ENCODE data around the gene HOXD3.
A peak's percentile ranks its signal among the peaks of the same experiment; 100 is the strongest.

Gene HOXD3

GRCh38 chr2:176117823-176118371 is 39.2 kb upstream of the HOXD3 start:
- Histone ChIP-seq H3K27me3 (ENCODE audit: insufficient read depth, low read depth) (no peaks in the 10 kb centered on the region), H3K27ac (no peak overlapping the region), H3K9ac (no peak overlapping the region), H3K4me3 (IDR thresholded peaks at IDR 0.05; ENCODE audit: insufficient read depth, low read depth, low read length) (no peak overlapping the region), H4K20me1 (ENCODE audit: insufficient read depth) (no peaks in the 10 kb centered on the region), H3K36me3 (ENCODE audit: insufficient read depth) (no peaks in the 10 kb centered on the region), H3K4me2 (no peak overlapping the region), H2AFZ (ENCODE audit: low read depth) (peak overlapping the region; percentile 31; the same call in 1 of the 2 replicates), H3K4me1 (ENCODE audit: low read depth, poor library complexity, severe bottlenecking) (no peaks in the 10 kb centered on the region), H3K79me2 (ENCODE audit: insufficient read depth, low read depth) (no peaks in the 10 kb centered on the region)
- no peak for TF ChIP-seq CTCF (conservative IDR thresholded peaks at IDR 0.05; ENCODE audit: low read depth, low read length)

DNA sequence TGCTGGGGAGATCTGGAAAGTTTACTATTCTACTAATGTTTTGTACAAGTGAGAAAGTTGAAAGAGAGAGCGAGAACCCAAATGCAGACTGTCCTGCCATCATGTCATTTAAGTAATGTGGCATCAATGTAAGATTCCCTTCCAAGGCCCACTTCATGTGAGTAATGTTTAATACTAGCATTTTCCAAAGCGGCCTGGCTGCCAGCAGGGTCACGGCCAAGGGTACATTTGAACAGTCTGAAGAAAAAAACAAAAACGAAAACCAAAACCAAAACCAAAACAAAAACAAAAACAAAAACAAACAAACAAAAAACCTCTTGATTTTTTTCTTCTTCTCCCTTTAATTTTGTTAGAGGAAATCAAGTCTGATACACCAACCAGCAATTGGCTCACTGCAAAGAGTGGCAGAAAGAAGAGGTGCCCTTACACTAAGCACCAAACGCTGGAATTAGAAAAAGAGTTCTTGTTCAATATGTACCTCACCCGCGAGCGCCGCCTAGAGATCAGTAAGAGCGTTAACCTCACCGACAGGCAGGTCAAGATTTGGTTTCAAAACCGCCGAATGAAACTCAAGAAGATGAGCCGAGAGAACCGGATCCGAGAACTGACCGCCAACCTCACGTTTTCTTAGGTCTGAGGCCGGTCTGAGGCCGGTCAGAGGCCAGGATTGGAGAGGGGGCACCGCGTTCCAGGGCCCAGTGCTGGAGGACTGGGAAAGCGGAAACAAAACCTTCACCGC is 38.3 kb upstream of the HOXD3 start:
- no peak overlapping the region for H3K4me3 ChIP-seq (IDR thresholded peaks at IDR 0.05; ENCODE audit: insufficient read depth, low read depth, low read length)
- H3K4me2 ChIP-seq, result peak overlapping the region; percentile 36; the same call in 1 of the 2 replicates
- H2AFZ ChIP-seq (ENCODE audit: low read depth), result peak overlapping the region; percentile 31
- H3K36me3 ChIP-seq (ENCODE audit: insufficient read depth), result no peaks in the 10 kb centered on the region
- H3K79me2 ChIP-seq (ENCODE audit: insufficient read depth, low read depth), result no peaks in the 10 kb centered on the region
- H3K27ac ChIP-seq, result no peak overlapping the region
- H4K20me1 ChIP-seq (ENCODE audit: insufficient read depth), result no peaks in the 10 kb centered on the region
- no peak overlapping the region for H3K9ac ChIP-seq
- TF ChIP-seq CTCF (conservative IDR thresholded peaks at IDR 0.05; ENCODE audit: low read depth, low read length), result peak; percentile 62
- no peaks in the 10 kb centered on the region for H3K27me3 ChIP-seq (ENCODE audit: insufficient read depth, low read depth)
- H3K4me1 ChIP-seq (ENCODE audit: low read depth, poor library complexity, severe bottlenecking), result no peaks in the 10 kb centered on the region

DNA sequence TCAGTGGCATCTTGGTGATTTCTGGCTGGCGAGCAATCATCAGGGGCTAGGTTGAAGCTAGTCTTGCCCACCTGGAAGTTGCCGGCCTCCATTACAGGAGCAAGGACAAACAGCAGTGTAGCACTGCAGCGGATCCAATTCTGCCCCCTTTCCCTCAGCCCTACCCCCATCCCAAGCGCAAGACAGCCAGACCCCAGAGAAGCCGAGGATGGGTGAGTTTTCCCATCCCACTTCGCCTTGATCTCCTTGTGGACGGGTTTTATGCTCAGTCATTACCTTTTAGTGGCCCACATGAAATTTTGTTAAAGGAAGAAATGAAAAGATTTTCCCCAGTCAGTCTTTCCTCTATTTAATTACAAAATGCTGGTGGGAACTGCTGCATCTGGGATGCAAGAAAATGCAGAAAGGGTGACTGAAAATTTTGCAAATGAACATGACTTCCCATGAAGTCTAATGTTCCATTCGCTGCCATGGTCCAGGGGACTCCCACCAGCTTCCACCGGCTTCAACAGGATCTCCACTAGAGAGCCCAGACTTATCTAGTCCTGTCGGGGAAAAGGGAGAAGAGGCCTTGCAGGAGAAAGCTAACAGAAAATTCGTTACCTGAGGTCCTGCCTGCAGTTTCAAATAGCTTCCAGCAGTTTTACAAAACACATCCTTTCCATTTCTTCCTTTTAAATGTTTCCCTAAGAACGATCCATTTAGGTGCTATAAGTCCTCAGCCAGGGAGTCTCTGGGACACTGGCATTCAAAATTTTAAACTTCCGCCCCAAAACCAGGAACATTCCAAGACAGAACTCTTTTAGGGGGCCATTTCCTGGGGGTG is 36.5 kb upstream of the HOXD3 start:
- Histone ChIP-seq H4K20me1 (ENCODE audit: insufficient read depth) (no peaks in the 10 kb centered on the region), H3K4me2 (no peak overlapping the region), H2AFZ (ENCODE audit: low read depth) (no peak overlapping the region), H3K4me1 (ENCODE audit: low read depth, poor library complexity, severe bottlenecking) (no peaks in the 10 kb centered on the region), H3K4me3 (IDR thresholded peaks at IDR 0.05; ENCODE audit: insufficient read depth, low read depth, low read length) (no peak overlapping the region), H3K27ac (no peak overlapping the region), H3K36me3 (ENCODE audit: insufficient read depth) (no peaks in the 10 kb centered on the region), H3K79me2 (ENCODE audit: insufficient read depth, low read depth) (no peaks in the 10 kb centered on the region), H3K27me3 (ENCODE audit: insufficient read depth, low read depth) (no peaks in the 10 kb centered on the region), H3K9ac (no peak overlapping the region)
- TF ChIP-seq CTCF (conservative IDR thresholded peaks at IDR 0.05; ENCODE audit: low read depth, low read length), result no peak

DNA sequence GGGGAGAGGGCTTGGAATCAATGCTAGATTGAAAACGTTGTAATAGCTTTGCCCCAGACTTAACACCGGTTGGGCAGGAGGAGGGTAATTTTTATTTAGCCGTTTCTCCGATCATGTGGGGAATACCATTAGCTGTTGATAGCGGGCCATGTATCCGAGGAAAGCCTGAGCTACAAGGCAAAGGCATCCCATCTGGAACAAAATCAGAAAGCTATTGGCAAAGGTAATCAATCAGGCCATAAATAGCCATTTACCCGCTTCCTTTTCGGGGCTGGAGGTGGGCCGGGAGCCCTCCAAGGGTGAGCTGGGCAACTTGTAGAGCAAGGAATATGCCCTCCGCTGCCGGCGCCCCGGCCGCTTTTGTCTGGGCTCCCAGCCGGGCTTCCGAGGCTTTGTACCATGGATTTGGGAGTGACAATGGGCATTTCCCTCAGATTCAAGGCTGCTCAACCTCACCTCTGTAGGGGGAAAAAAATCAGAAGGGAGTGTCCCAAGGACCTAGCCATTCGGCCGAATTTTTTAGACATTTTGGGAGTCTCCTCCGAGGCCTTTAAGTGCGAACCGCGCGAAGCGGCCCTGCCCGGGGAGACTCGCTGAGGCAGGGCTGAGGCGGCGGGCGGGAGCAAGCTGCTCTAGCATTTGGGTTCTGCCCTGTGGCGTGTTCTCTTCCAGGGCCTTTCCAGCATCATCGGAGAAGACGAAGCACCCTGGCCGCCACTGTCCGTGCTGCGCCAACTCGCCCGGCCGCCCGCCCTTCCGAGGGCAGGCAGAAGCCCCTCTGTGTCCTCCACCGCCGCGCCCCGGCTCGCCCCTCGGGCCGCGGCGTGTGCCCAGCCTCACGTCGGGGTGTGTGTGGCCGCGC is 35.7 kb upstream of the HOXD3 start:
- H3K4me3 ChIP-seq (IDR thresholded peaks at IDR 0.05; ENCODE audit: insufficient read depth, low read depth, low read length), result no peak overlapping the region
- no peak for TF ChIP-seq CTCF (conservative IDR thresholded peaks at IDR 0.05; ENCODE audit: low read depth, low read length)
- H3K36me3 ChIP-seq (ENCODE audit: insufficient read depth), result no peaks in the 10 kb centered on the region
- H3K79me2 ChIP-seq (ENCODE audit: insufficient read depth, low read depth), result no peaks in the 10 kb centered on the region
- no peak overlapping the region for H2AFZ ChIP-seq (ENCODE audit: low read depth)
- H3K4me1 ChIP-seq (ENCODE audit: low read depth, poor library complexity, severe bottlenecking), result no peaks in the 10 kb centered on the region
- H3K27ac ChIP-seq, result no peak overlapping the region
- H4K20me1 ChIP-seq (ENCODE audit: insufficient read depth), result no peaks in the 10 kb centered on the region
- no peaks in the 10 kb centered on the region for H3K27me3 ChIP-seq (ENCODE audit: insufficient read depth, low read depth)
- H3K4me2 ChIP-seq, result no peak overlapping the region
- H3K9ac ChIP-seq, result no peak overlapping the region

All from KMS-11 (cell line).